Endothelial cell of umbilical vein (primary cell): ENCODE measurements around the gene SMIM38. TPM values are rescaled to one million over a fixed set of nuclear protein-coding genes. Genes with fewer than 3 reads are reported as not detected.

Experiments used
- BruUV-seq: library from RNA; stranded (reverse); fragments of 400-500 nt; replicated peaks from 2 replicates; lab custom pipeline; 2021; lab: Mats Ljungman, UMichigan
- CTCF ChIA-PET: fragments of 300-600, 350-600 bp; sonication (Branson Sonifier 250); formaldehyde crosslinking; loops from one replicate; lab custom pipeline; 2021; ENCODE audit warnings: antibody characterized with exemption, inconsistent platforms; lab: Charles Lee
- POLR2A ChIA-PET: fragments of 300-600, 350-600 bp; sonication (Branson Sonifier 250); formaldehyde crosslinking; loops from one replicate; lab custom pipeline; 2021; ENCODE audit warnings: antibody characterized with exemption, inconsistent platforms; lab: Charles Lee
- DNase-seq: peaks from one replicate; pipeline ENCODE4 v3.0.0-alpha.2; 2011; ENCODE audit warnings: low read depth, low spot score
- FAIRE-seq: peaks from 2 replicates; lab custom pipeline; 2011; peaks lifted over from hg19 to GRCh38; lab: Jason Lieb, UNC
- H2AFZ ChIP-seq: 2 replicates; pipeline ENCODE4 v1.6.0; 2012; ENCODE audit warnings: low read depth, low read length, control low read depth, inconsistent platforms
- H3K27ac ChIP-seq: 2 replicates; pipeline ENCODE4 v1.5.1; 2011; ENCODE audit warnings: low read depth, mild to moderate bottlenecking, control low read depth, low read length, moderate library complexity; ENCODE audit not compliant: insufficient read depth
- H3K27me3 ChIP-seq, 2 experiments: 2 replicates each; pipeline versions ENCODE4 v1.6.0 to v1.6.1; 2011; ENCODE audit warnings: low read length in 2 of 2, mixed read lengths in 1 of 2; ENCODE audit not compliant: control insufficient read depth in 2 of 2, insufficient read depth in 2 of 2
- H3K36me3 ChIP-seq, 2 experiments: 2 replicates in 1 of 2; 3 replicates in 1 of 2; pipeline ENCODE4 v1.5.1; 2011; ENCODE audit warnings: low read length in 2 of 2, mild to moderate bottlenecking in 1 of 2, moderate library complexity in 1 of 2; ENCODE audit not compliant: control insufficient read depth in 2 of 2, insufficient read depth in 2 of 2; ENCODE audit errors: extremely low read depth in 1 of 2
- H3K4me1 ChIP-seq: 3 replicates; pipeline ENCODE4 v1.5.1; 2011; ENCODE audit warnings: mild to moderate bottlenecking, low read length; ENCODE audit not compliant: control insufficient read depth, insufficient read depth; ENCODE audit errors: extremely low read depth
- H3K4me2 ChIP-seq: 2 replicates; pipeline ENCODE4 v1.6.1; 2011; ENCODE audit warnings: low read length, control low read depth, mixed read lengths; ENCODE audit not compliant: insufficient read depth
- H3K4me3 ChIP-seq, 3 experiments: fragments of 200-600 bp in 1 of 3; sonication (generic), shearing (Covaris generic) in 1 of 3; replicated peaks in 1 of 3; 2 replicates each; pipeline ENCODE4 v1.5.1; 2011 to 2016; ENCODE audit warnings: control low read depth in 3 of 3, low read length in 3 of 3, mild to moderate bottlenecking in 2 of 3, inconsistent platforms in 1 of 3, low read depth in 1 of 3, moderate library complexity in 1 of 3; ENCODE audit not compliant: insufficient read depth in 1 of 3
- H3K79me2 ChIP-seq: 2 replicates; pipeline ENCODE4 v1.6.0; 2012; ENCODE audit warnings: low read length, inconsistent platforms; ENCODE audit not compliant: control insufficient read depth, insufficient read depth
- H3K9ac ChIP-seq: replicated peaks from 2 replicates; pipeline ENCODE3; 2011; ENCODE audit warnings: low read length, control low read depth; ENCODE audit not compliant: insufficient read depth; ENCODE audit errors: extremely low read depth
- H3K9me1 ChIP-seq: replicated peaks from 3 replicates; pipeline ENCODE4 v1.6.0; 2011; ENCODE audit warnings: mild to moderate bottlenecking, low read length; ENCODE audit not compliant: control insufficient read depth, insufficient read depth; ENCODE audit errors: extremely low read depth
- H3K9me3 ChIP-seq: replicated peaks from 2 replicates; pipeline ENCODE4 v1.5.1; 2012; ENCODE audit warnings: low read length, inconsistent platforms; ENCODE audit not compliant: control insufficient read depth, insufficient read depth
- H4K20me1 ChIP-seq: replicated peaks from 2 replicates; pipeline ENCODE3; 2011; ENCODE audit warnings: mild to moderate bottlenecking, low read length; ENCODE audit not compliant: control insufficient read depth, insufficient read depth; ENCODE audit errors: extremely low read depth
- CTCF ChIP-seq, 2 donors: IDR thresholded peaks; 1 replicate in 1 of 2; 2 replicates in 1 of 2; pipeline ENCODE4 v1.5.1; 2011; ENCODE audit warnings: low read length in 2 of 2, mild to moderate bottlenecking in 2 of 2, moderate library complexity in 2 of 2, control low read depth in 1 of 2, inconsistent platforms in 1 of 2, low read depth in 1 of 2; ENCODE audit not compliant: insufficient read depth in 1 of 2; ENCODE audit errors: extremely low read depth in 1 of 2
- EZH2 ChIP-seq: IDR thresholded peaks from 2 replicates; pipeline ENCODE4 v1.6.1; 2012; ENCODE audit warnings: borderline replicate concordance, low read depth, mild to moderate bottlenecking, moderate library complexity, low read length, inconsistent platforms; ENCODE audit not compliant: severe bottlenecking
- FOS ChIP-seq: IDR thresholded peaks from 2 replicates; pipeline ENCODE4 v1.6.1; 2011; ENCODE audit warnings: mild to moderate bottlenecking, low read length, moderate library complexity, borderline replicate concordance; ENCODE audit not compliant: insufficient read depth
- GATA2 ChIP-seq: IDR thresholded peaks from 2 replicates; pipeline ENCODE4 v1.7.0; 2011; ENCODE audit warnings: low read depth, mild to moderate bottlenecking, moderate library complexity, mixed read lengths, low read length; ENCODE audit not compliant: insufficient read length, insufficient read depth
- JUN ChIP-seq: IDR thresholded peaks from 2 replicates; pipeline ENCODE4 v1.6.1; 2011; ENCODE audit warnings: borderline replicate concordance, low read depth; ENCODE audit not compliant: insufficient read length, insufficient read depth
- MYC ChIP-seq: IDR thresholded peaks from one replicate; pipeline ENCODE4 v1.6.1; 2011; ENCODE audit warnings: mild to moderate bottlenecking, low read depth, low read length
- POLR2A ChIP-seq: IDR thresholded peaks from 2 replicates; pipeline ENCODE4 v1.6.1; 2012; ENCODE audit warnings: low read depth, mild to moderate bottlenecking, control low read depth, low read length
- POLR2AphosphoS5 ChIP-seq: IDR thresholded peaks from 2 replicates; pipeline ENCODE4 v1.6.1; 2012; ENCODE audit warnings: low read depth, mild to moderate bottlenecking, control low read depth, low read length, moderate library complexity; ENCODE audit not compliant: insufficient read depth
- dilution Hi-C: fragments of 300-500 bp; cut with MboI; formaldehyde crosslinking; loops from one replicate; pipeline ENCODE4 v1.15.0; 2019; ENCODE audit warnings: low sequenced_read_pairs; ENCODE audit not compliant: extremely low pct_ligation_motif_present
- intact Hi-C: fragments of 100-400 bp; cut with micrococcal nuclease; formaldehyde crosslinking; loops from one replicate; pipeline ENCODE4 v1.10.0; 2022
- polyA plus RNA-seq, 4 experiments: library from polyadenylated mRNA; depleted of rRNA in 3 of 4; stranded (reverse) in 3 of 4; unstranded in 1 of 4; fragments of >200 nt; gene quantifications; 2 replicates each; pipeline versions ENCODE4 v1.2.1 to v1.2.3, GENCODE V29; 2011 to 2012; ENCODE audit warnings: missing spikeins in 1 of 4
- total RNA-seq: library from RNA; stranded (reverse); gene quantifications from 2 replicates; pipeline ENCODE4 v1.2.3, GENCODE V29; 2021
- TF ChIP-seq, protein P1 (sequence below): IDR thresholded peaks from 2 replicates; pipeline ENCODE4 v1.6.1; 2011; ENCODE audit not compliant: insufficient read depth, insufficient read length

The SMIM38 gene
- total and polyA plus RNA-seq, 2 donors (not counting 3 experiments of a cell fraction or from before 2014, with no cell fraction given): 0.03 TPM; not detected in 1

- H3K9me1 ChIP-seq: no peaks in the 10 kb centered on the region
- no peak overlapping the region for H3K9ac ChIP-seq
- no peak overlapping the region for H3K4me2 ChIP-seq
- H3K79me2 ChIP-seq: no peaks in the 10 kb centered on the region
- TF ChIP-seq FOS (peak; percentile 72), EZH2 (no peak), JUN (peak; percentile 80), GATA2 (no peak), POLR2A (no peak), CTCF (IDR thresholded peaks at IDR 0.05; ENCODE audit: extremely low read depth in 1 of 2, insufficient read depth in 1 of 2, low read depth in 1 of 2, low read length in 2 of 2) (peak in 1 of 2 donors; percentile 31), POLR2AphosphoS5 (no peak), MYC (no peak)
- TF ChIP-seq, protein P1, sequence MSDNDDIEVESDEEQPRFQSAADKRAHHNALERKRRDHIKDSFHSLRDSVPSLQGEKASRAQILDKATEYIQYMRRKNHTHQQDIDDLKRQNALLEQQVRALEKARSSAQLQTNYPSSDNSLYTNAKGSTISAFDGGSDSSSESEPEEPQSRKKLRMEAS: no peak
- H4K20me1 ChIP-seq: no peaks in the 10 kb centered on the region
- peak; percentile 81 for FAIRE-seq
- DNase-seq: peak; percentile 76
- dilution Hi-C loops: no loop called here
- no peak overlapping the region for H3K27ac ChIP-seq
- no TSS peak for BruUV-seq
- intact Hi-C loops: no loop called here
- no peaks in the 10 kb centered on the region for H3K9me3 ChIP-seq
- H3K36me3 ChIP-seq: no peaks in the 10 kb centered on the region
- peaks cover 7% of the 10 kb centered on the region for H3K4me1 ChIP-seq
- ChIA-PET CTCF (interaction anchor here (0.9 to 2.2 kb wide), 3 partner anchors 9 to 44 kb away, joined by 3 to 11 read pairs (median 4); no protein-coding TSS in a partner anchor), POLR2A (no interaction called here)
- no peak overlapping the region for H3K4me3 ChIP-seq
- peaks cover 2 to 4% of the 10 kb centered on the region in 2 experiments for H3K27me3 ChIP-seq
- no peak overlapping the region for H2AFZ ChIP-seq
These were observed 10.7 kb downstream of the SMIM38 start for GRCh38 chr11:69166218-69167115.
